Liver (tissue), 9 donors: ENCODE results near the gene EEF1B2. TPM values are rescaled to one million over a fixed set of nuclear protein-coding genes. Genes with fewer than 3 reads are reported as not detected.
"Not testable (repeated sequence)": the region's sequence is repeated elsewhere in the genome, so short reads cannot be mapped to it uniquely, and the experiment has no call there.

ENCODE experiments used
- DNase-seq: peaks from one replicate; pipeline ENCODE4 v3.0.0-alpha.2; 2017; ENCODE audit warnings: low spot score
- H3K27ac ChIP-seq, 2 donors: one replicate each; pipeline ENCODE4 v1.7.0; 2013; ENCODE audit warnings: inconsistent platforms in 2 of 2, low read length in 2 of 2, control low read depth in 1 of 2, low read depth in 1 of 2, mild to moderate bottlenecking in 1 of 2
- H3K27me3 ChIP-seq, 4 donors: one replicate each; pipeline versions ENCODE4 v1.6.1 to v1.7.0; 2013; ENCODE audit warnings: low read length in 3 of 4, inconsistent platforms in 1 of 4, mild to moderate bottlenecking in 1 of 4, moderate library complexity in 1 of 4; ENCODE audit not compliant: control insufficient read depth in 4 of 4, insufficient read depth in 4 of 4
- H3K36me3 ChIP-seq, 4 donors: one replicate each; pipeline versions ENCODE4 v1.6.1 to v1.7.0; 2013; ENCODE audit warnings: low read length in 3 of 4, mild to moderate bottlenecking in 3 of 4, low read depth in 1 of 4, moderate library complexity in 1 of 4; ENCODE audit not compliant: control insufficient read depth in 4 of 4, insufficient read depth in 3 of 4
- H3K4me1 ChIP-seq, 4 donors: one replicate each; pipeline versions ENCODE4 v1.6.1 to v1.7.0; 2013; ENCODE audit warnings: low read length in 3 of 4, mild to moderate bottlenecking in 3 of 4, moderate library complexity in 1 of 4; ENCODE audit not compliant: control insufficient read depth in 4 of 4, insufficient read depth in 4 of 4
- H3K4me3 ChIP-seq, 3 donors: one replicate each; pipeline versions ENCODE4 v1.6.1 to v1.7.0; 2013; ENCODE audit warnings: low read length in 3 of 3, control low read depth in 1 of 3, low read depth in 1 of 3, mild to moderate bottlenecking in 1 of 3
- H3K9ac ChIP-seq, 2 donors: one replicate each; pipeline ENCODE4 v1.7.0; 2013; ENCODE audit warnings: low read length in 2 of 2, mild to moderate bottlenecking in 2 of 2, moderate library complexity in 2 of 2, control low read depth in 1 of 2, low read depth in 1 of 2
- H3K9me3 ChIP-seq, 4 donors: one replicate each; pipeline versions ENCODE4 v1.6.1 to v1.7.0; 2013; ENCODE audit warnings: low read length in 3 of 4; ENCODE audit not compliant: control insufficient read depth in 4 of 4
- ATF3 ChIP-seq: IDR thresholded peaks from 2 replicates; pipeline ENCODE4 v1.6.1; 2016; ENCODE audit warnings: antibody characterized with exemption
- CTCF ChIP-seq: fragments of 150-350 bp; IDR thresholded peaks from 2 replicates; pipeline ENCODE4 v1.5.1; 2017; ENCODE audit warnings: improper control_type of control experiment, low read depth, low read length; ENCODE audit not compliant: missing input control
- EGR1 ChIP-seq, 2 donors: IDR thresholded peaks; 2 replicates each; pipeline ENCODE4 v1.6.1; 2016 to 2018; ENCODE audit warnings: antibody characterized with exemption in 2 of 2, low read depth in 2 of 2
- FOXA1 ChIP-seq: IDR thresholded peaks from 2 replicates; pipeline ENCODE4 v1.6.1; 2016; ENCODE audit warnings: antibody characterized with exemption
- FOXA2 ChIP-seq: IDR thresholded peaks from 2 replicates; pipeline ENCODE4 v1.6.1; 2016; ENCODE audit warnings: antibody characterized with exemption
- GABPA ChIP-seq, 2 donors: IDR thresholded peaks in 1 of 2; conservative IDR thresholded peaks in 1 of 2; 2 replicates each; pipeline ENCODE4 v1.6.1; 2016; ENCODE audit warnings: antibody characterized with exemption in 2 of 2, mild to moderate bottlenecking in 1 of 2, moderate library complexity in 1 of 2
- HNF4A ChIP-seq, 2 donors: conservative IDR thresholded peaks; 2 replicates each; pipeline ENCODE4 v1.6.1; 2016; ENCODE audit warnings: antibody characterized with exemption in 2 of 2, mild to moderate bottlenecking in 2 of 2
- HNF4G ChIP-seq: IDR thresholded peaks from 2 replicates; pipeline ENCODE4 v1.6.1; 2016; ENCODE audit warnings: antibody characterized with exemption
- JUND ChIP-seq, 2 donors: IDR thresholded peaks; 2 replicates each; pipeline ENCODE4 v1.6.1; 2016; ENCODE audit warnings: antibody characterized with exemption in 2 of 2
- MAX ChIP-seq: IDR thresholded peaks from 2 replicates; pipeline ENCODE4 v1.6.1; 2016; ENCODE audit warnings: antibody characterized with exemption
- NR2F2 ChIP-seq: IDR thresholded peaks from 2 replicates; pipeline ENCODE4 v1.6.1; 2016; ENCODE audit warnings: antibody characterized with exemption
- RAD21 ChIP-seq, 2 donors: IDR thresholded peaks; 2 replicates each; pipeline ENCODE4 v1.6.1; 2016; ENCODE audit warnings: antibody characterized with exemption in 2 of 2, mild to moderate bottlenecking in 2 of 2
- REST ChIP-seq: IDR thresholded peaks from 2 replicates; pipeline ENCODE4 v1.6.1; 2016; ENCODE audit warnings: antibody characterized with exemption, mild to moderate bottlenecking
- RXRA ChIP-seq, 2 donors: IDR thresholded peaks; 2 replicates each; pipeline ENCODE4 v1.6.1; 2017 to 2018; ENCODE audit warnings: antibody characterized with exemption in 2 of 2, mild to moderate bottlenecking in 1 of 2
- SP1 ChIP-seq: IDR thresholded peaks from 2 replicates; pipeline ENCODE4 v1.6.1; 2018; ENCODE audit warnings: antibody characterized with exemption, mild to moderate bottlenecking
- YY1 ChIP-seq: IDR thresholded peaks from 2 replicates; pipeline ENCODE4 v1.6.1; 2016; ENCODE audit warnings: antibody characterized with exemption, mild to moderate bottlenecking
- ZBTB33 ChIP-seq: IDR thresholded peaks from 2 replicates; pipeline ENCODE4 v1.6.1; 2016; ENCODE audit warnings: antibody characterized with exemption
- WGBS: extraction: QIAGEN DNeasy Blood & Tissue Kit; methylation state at CpG from one replicate; pipeline ENCODE4 v1.1.7; 2013; 5-methylcytosine and 5-hydroxymethylcytosine counted together
- polyA plus RNA-seq, 2 donors: library from polyadenylated mRNA; stranded (reverse) in 1 of 2; unstranded in 1 of 2; fragments of 200-250 nt in 1 of 2; fragments of >200 nt in 1 of 2; fragmentation: Nextera tagmentation in 1 of 2; extraction: Ambion mirVana in 1 of 2; gene quantifications; one replicate each; pipeline versions ENCODE4 v1.2.1 to v1.2.3, GENCODE V29; 2013 to 2015
- total RNA-seq, 2 donors: library from RNA; depleted of rRNA; stranded (reverse); fragments of >200 nt; gene quantifications; one replicate each; pipeline ENCODE4 v1.2.3, GENCODE V29; 2014
- donor health status: healthy.
- donor health status: healthy.
- donor health status: healthy.
- donor health status: healthy.
- donor health status: healthy.

The EEF1B2 gene
- total and polyA plus RNA-seq, 4 donors: 143 to 365 (median 257) TPM

GRCh38 chr2:206157014-206157413, 2.7 kb upstream of the EEF1B2 start:
- not testable (repeated sequence) for DNase-seq, H3K4me3 ChIP-seq, H3K27me3 ChIP-seq, H3K27ac ChIP-seq, H3K36me3 ChIP-seq, H3K9me3 ChIP-seq, H3K9ac ChIP-seq
- WGBS: 90% methylated on average over 11 of the region's 11 CpGs
- H3K4me1 ChIP-seq: peaks cover 1 to 41% (median 21%) of the 10 kb centered on the region in 4 donors

GRCh38 chr2:206158563-206159345, 941 bp upstream of the EEF1B2 start:
- no peaks in the 10 kb centered on the region for H3K27me3 ChIP-seq

More at GRCh38 chr2:206158563-206159345, 941 bp upstream of the EEF1B2 start:
- DNase-seq: no peak
- peak overlapping the region; percentile 79 to 99 (median 89) for H3K4me3 ChIP-seq
- under 1% methylated on average over 33 of the region's 33 CpGs for WGBS
- TF ChIP-seq FOXA1 (no peak), HNF4G (no peak), SP1 (no peak), YY1 (no peak), HNF4A (conservative IDR thresholded peaks at IDR 0.05) (no peak), ZBTB33 (no peak), RAD21 (IDR thresholded peaks at IDR 0.05) (no peak), NR2F2 (no peak), MAX (no peak), CTCF (no peak), GABPA (IDR thresholded peaks at IDR 0.05 in 1 of 2, conservative IDR thresholded peaks at IDR 0.05 in 1 of 2) (no peak), RXRA (IDR thresholded peaks at IDR 0.05) (no peak), ATF3 (no peak), FOXA2 (no peak), JUND (IDR thresholded peaks at IDR 0.05) (no peak), REST (no peak), EGR1 (IDR thresholded peaks at IDR 0.05; ENCODE audit: low read depth in 2 of 2) (no peak)
- H3K9ac ChIP-seq: peak overlapping the region; percentile 92 to 98
- peaks cover 11 to 26% (median 14%) of the 10 kb centered on the region in 4 donors for H3K36me3 ChIP-seq
- H3K27ac ChIP-seq: peak overlapping the region; percentile 89 to 92
- peaks cover 1 to 40% (median 21%) of the 10 kb centered on the region in 4 donors for H3K4me1 ChIP-seq
- no peaks in the 10 kb centered on the region for H3K9me3 ChIP-seq
